SH-SY5Y (cell line): ENCODE measurements around the gene OTOG.

Source experiments
- GATA2 ChIP-seq: IDR thresholded peaks from 2 replicates; pipeline ENCODE4 v1.6.1; 2011; ENCODE audit warnings: mild to moderate bottlenecking, low read depth, low read length
- GATA3 ChIP-seq: IDR thresholded peaks from 2 replicates; pipeline ENCODE4 v1.6.1; 2011; ENCODE audit warnings: low read depth, mild to moderate bottlenecking, low read length, moderate library complexity

- no peak for TF ChIP-seq GATA2
- no peak for TF ChIP-seq GATA3
These were observed 105.5 kb downstream of the OTOG start for GRCh38 chr11:17652556-17652955.
